Neutrophil (primary cell): ENCODE results near the gene SLC24A1.

ENCODE experiments used
- H3K27ac ChIP-seq: fragments of 200-600 bp; sonication (generic); 2 replicates; pipeline ENCODE4 v1.5.1; 2016; ENCODE audit warnings: mild to moderate bottlenecking, moderate library complexity
- H3K27me3 ChIP-seq: fragments of 200-600 bp; sonication (generic); 2 replicates; pipeline ENCODE4 v1.6.0; 2016; ENCODE audit warnings: mild to moderate bottlenecking
- H3K36me3 ChIP-seq: fragments of 200-600 bp; sonication (generic); 2 replicates; pipeline ENCODE4 v1.5.1; 2017
- H3K4me1 ChIP-seq, 2 experiments: fragments of 200-600 bp in 1 of 2; sonication (generic) in 1 of 2; 1 replicate in 1 of 2; 2 replicates in 1 of 2; pipeline versions ENCODE4 v1.5.1 to v1.6.1; 2013 to 2016; ENCODE audit warnings: low read depth in 1 of 2, low read length in 1 of 2, mild to moderate bottlenecking in 1 of 2, moderate library complexity in 1 of 2; ENCODE audit not compliant: control insufficient read depth in 1 of 2, insufficient read depth in 1 of 2
- H3K4me3 ChIP-seq, 2 experiments: fragments of 200-600 bp in 1 of 2; sonication (generic) in 1 of 2; 1 replicate in 1 of 2; 2 replicates in 1 of 2; pipeline ENCODE4 v1.5.1; 2013 to 2016; ENCODE audit warnings: low read depth in 1 of 2, low read length in 1 of 2, mild to moderate bottlenecking in 1 of 2, moderate library complexity in 1 of 2
- H3K9me3 ChIP-seq: fragments of 200-600 bp; sonication (generic); 2 replicates; pipeline ENCODE4 v1.5.1; 2016
- TF ChIP-seq, protein P1 (sequence below): fragments of 200-600 bp; sonication (generic); IDR thresholded peaks from 2 replicates; pipeline ENCODE4 v1.5.1; 2016; ENCODE audit warnings: antibody characterized with exemption

The SLC24A1 gene

DNA sequence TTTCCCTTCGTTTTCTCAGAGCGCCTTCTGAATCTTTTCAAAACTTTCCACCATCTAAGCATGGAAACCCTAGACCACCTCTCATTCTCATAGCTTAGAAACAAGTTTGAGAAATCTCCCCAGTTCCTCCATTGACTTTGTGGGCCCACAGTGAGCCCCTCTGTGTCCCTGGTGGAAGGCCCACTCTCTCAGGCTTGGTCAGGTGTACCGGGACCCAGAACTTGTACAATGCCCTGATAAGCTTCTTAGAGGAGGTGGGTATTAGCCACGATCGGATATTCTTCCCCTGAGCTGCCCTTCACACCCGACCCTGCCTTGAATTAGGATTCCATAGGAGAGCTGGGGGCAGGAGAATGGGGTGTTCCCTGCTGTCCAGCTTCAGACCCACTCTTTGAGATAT, at the start of gene SLC24A1:
Gene SLC24A1, plus strand, starts transcription at position 301 of the 400 bp plus-strand sequence. CDS start 2,143 bp downstream, outside the sequence.
- TF ChIP-seq, protein P1, sequence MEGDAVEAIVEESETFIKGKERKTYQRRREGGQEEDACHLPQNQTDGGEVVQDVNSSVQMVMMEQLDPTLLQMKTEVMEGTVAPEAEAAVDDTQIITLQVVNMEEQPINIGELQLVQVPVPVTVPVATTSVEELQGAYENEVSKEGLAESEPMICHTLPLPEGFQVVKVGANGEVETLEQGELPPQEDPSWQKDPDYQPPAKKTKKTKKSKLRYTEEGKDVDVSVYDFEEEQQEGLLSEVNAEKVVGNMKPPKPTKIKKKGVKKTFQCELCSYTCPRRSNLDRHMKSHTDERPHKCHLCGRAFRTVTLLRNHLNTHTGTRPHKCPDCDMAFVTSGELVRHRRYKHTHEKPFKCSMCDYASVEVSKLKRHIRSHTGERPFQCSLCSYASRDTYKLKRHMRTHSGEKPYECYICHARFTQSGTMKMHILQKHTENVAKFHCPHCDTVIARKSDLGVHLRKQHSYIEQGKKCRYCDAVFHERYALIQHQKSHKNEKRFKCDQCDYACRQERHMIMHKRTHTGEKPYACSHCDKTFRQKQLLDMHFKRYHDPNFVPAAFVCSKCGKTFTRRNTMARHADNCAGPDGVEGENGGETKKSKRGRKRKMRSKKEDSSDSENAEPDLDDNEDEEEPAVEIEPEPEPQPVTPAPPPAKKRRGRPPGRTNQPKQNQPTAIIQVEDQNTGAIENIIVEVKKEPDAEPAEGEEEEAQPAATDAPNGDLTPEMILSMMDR: no peak
- no peaks in the 10 kb centered on the region for H3K36me3 ChIP-seq
- H3K9me3 ChIP-seq: no peaks in the 10 kb centered on the region
- H3K4me1 ChIP-seq: no peaks in the 10 kb centered on the region
- no peak within 1 kb of the TSS for H3K27ac ChIP-seq
- H3K27me3 ChIP-seq: no peaks in the 10 kb centered on the region
- no peak within 1 kb of the TSS for H3K4me3 ChIP-seq

DNA sequence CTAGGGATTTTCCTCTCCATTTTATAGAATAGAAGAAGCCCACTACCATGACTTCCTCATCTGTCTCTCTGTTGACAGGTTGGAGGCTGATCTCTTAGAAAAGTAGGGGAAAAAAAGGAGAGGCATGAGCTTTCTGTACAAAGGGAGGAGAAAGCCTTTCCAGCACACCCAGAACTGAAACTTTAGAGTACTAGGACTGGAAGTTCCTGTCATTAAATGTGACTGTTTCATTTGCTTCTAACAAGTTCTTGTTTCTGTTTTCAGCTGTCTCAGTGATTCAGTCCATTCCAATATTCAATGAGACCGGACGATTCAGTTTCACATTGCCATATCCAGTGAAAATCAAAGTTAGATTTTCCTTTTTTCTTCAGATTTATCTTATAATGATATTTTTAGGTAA, 49.8 kb upstream of the SLC24A1 start:
- Histone ChIP-seq H3K27ac (no peak overlapping the region), H3K36me3 (no peaks in the 10 kb centered on the region), H3K27me3 (no peaks in the 10 kb centered on the region), H3K4me1 (no peaks in the 10 kb centered on the region), H3K9me3 (no peaks in the 10 kb centered on the region), H3K4me3 (no peak overlapping the region)
- TF ChIP-seq, protein P1: no peak

DNA sequence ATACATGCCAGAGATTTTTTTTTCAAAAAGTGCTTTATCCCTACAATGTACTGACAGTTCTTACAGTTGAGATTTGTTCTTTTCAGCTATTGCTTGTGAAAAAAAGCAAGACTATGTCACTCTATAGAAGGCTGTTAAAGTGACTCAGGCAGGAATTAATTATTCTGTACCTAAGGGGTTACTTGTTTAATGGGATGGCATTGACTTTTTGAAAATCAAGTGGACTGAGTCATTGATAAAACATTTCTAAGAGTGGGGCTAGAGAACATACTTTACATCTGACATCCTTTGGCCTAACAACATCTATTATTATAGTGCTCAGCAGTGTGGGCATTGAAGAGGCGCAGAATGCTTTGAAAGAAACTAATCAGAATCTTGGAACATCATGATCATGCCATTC, 45.1 kb upstream of the SLC24A1 start:
- no peaks in the 10 kb centered on the region for H3K9me3 ChIP-seq
- H3K36me3 ChIP-seq: peaks cover 41% of the 10 kb centered on the region
- TF ChIP-seq, protein P1: no peak
- H3K4me1 ChIP-seq: no peaks in the 10 kb centered on the region
- H3K4me3 ChIP-seq: no peak overlapping the region
- H3K27ac ChIP-seq: no peak overlapping the region
- H3K27me3 ChIP-seq: no peaks in the 10 kb centered on the region

DNA sequence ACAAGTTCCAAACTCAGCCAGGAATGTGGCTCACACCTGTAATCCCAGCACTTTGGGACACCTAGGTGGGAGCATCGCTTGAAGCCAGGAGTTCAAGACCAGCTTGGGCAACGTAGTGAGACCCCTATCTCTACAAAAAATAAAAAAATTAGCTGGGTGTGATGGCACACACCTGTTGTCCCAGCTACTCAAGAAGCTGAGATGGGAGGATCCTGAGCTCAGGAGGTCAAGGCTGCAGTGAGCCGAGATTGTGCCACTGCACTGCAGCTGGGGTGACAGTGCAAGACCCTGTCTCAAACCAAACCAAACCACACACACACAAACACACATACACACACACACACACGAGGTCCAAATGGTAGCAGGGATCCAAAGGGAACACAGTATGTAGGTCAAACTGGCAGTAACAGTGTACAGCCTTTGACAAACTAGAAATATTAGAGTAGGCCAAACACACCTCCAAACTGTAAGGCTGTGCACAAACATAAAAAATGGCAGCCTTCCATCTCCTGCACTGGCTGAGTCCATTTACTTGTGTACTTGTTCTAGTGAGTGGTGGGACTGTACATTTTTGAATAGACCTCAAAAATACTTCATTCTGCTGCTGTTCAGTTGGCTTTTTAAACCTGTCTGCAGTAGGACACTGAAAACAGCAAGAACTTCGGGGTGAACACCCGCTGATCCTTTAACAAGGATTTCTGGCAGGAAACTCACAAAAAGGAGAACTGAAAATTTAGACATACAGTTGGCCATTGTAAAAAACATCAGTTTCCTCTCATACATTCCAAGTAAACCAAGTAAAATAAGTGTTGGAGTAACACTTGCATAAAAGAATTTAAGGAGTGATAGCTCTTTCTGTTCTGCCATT, 44.4 kb upstream of the SLC24A1 start:
- Histone ChIP-seq H3K27ac (no peak overlapping the region), H3K36me3 (peaks cover 48% of the 10 kb centered on the region), H3K4me3 (no peak overlapping the region), H3K27me3 (no peaks in the 10 kb centered on the region), H3K9me3 (no peaks in the 10 kb centered on the region), H3K4me1 (no peaks in the 10 kb centered on the region)
- TF ChIP-seq, protein P1: no peak

DNA sequence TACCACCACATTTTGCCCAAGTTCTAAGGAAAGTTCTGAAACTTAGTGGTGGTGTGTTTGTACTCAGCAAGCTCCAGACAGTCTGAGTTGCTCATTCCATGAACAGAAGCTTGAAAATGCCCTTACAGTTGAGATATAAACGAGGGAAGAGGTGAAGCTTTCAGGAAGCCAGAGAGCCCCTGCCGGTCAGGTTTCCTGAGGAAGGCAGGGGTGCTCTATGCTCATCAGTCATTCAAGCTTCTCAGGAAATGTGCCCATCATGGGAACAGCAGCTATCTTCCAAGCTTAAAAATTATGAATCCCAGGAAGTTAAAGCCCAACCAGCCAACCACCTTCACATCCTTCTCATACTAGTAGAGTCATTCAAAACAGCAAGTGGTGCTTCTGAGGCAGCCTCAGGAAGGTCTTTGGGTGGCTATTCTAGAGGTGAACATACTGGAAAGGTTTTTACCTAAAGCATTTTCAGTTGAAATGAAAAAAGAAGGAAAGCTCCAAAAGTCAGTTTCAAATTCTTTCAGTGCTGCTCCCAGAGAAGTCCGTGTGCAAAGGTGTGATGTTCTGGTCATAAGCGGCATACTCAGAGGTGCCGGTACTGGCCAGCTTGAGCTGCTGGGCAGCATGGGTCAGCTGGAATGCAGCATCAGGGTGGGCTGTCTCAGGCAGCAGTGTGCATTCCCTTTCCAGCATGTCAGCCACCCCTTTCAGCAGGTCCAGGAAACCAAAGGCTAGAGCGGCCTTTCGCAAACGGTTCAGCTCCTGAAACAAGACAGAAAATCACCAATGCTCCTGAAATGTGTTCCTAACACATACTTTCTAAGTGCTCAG, 42.6 kb upstream of the SLC24A1 start:
- H3K4me3 ChIP-seq: no peak overlapping the region
- H3K27ac ChIP-seq: no peak overlapping the region
- no peaks in the 10 kb centered on the region for H3K4me1 ChIP-seq
- H3K9me3 ChIP-seq: no peaks in the 10 kb centered on the region
- TF ChIP-seq, protein P1: no peak
- H3K27me3 ChIP-seq: no peaks in the 10 kb centered on the region
- H3K36me3 ChIP-seq: peaks cover 64% of the 10 kb centered on the region
